Hematopoietic multipotent progenitor cell treated with erythropoietin and hydrocortisone succinate and interleukin-3 and kit ligand, for 15 days (in vitro differentiated cells): ENCODE results near the gene DLX6.

Source experiments
- DNase-seq: peaks from one replicate; pipeline ENCODE4 v3.0.0-alpha.2; 2015; ENCODE audit warnings: low spot score

DLX6 gene

GRCh38 chr7:97005183-97006054 lies at the start of gene DLX6:
Gene DLX6 (plus strand): TSS chr7:97005553. CDS start chr7:97005978, 425 bp downstream.
- DNase-seq, result no peak

- DNase-seq, result no peak
These were observed 46.2 kb upstream of the DLX6 start for GRCh38 chr7:96959135-96959534.

- DNase-seq, result no peak
These were observed 43.0 kb upstream of the DLX6 start for GRCh38 chr7:96962221-96962885.

- DNase-seq, result no peak
These were observed 36.4 kb upstream of the DLX6 start for GRCh38 chr7:96968981-96969380.

- DNase-seq, result no peak
These were observed 34.6 kb upstream of the DLX6 start for GRCh38 chr7:96970739-96971138.

- no peak for DNase-seq
These were observed 31.4 kb upstream of the DLX6 start for GRCh38 chr7:96973986-96974385.

- no peak for DNase-seq
These were observed 29.2 kb upstream of the DLX6 start for GRCh38 chr7:96976106-96976505.

GRCh38 chr7:96977445-96977844 lies 27.9 kb upstream of the DLX6 start:
- DNase-seq, result no peak

- no peak for DNase-seq
These were observed 25.6 kb upstream of the DLX6 start for GRCh38 chr7:96979551-96980276.

GRCh38 chr7:96982586-96982985 lies 22.8 kb upstream of the DLX6 start:
- DNase-seq, result no peak

GRCh38 chr7:96985992-96986391 lies 19.4 kb upstream of the DLX6 start:
- DNase-seq, result no peak

- no peak for DNase-seq
These were observed 18.5 kb upstream of the DLX6 start for GRCh38 chr7:96986901-96987300.

- DNase-seq, result no peak
These were observed 17.6 kb upstream of the DLX6 start for GRCh38 chr7:96987719-96988118.

- DNase-seq, result no peak
These were observed 16.0 kb upstream of the DLX6 start for GRCh38 chr7:96989241-96989858.

GRCh38 chr7:96989859-96990317 lies 15.5 kb upstream of the DLX6 start:
- DNase-seq, result no peak

- DNase-seq, result no peak
These were observed 13.7 kb upstream of the DLX6 start for GRCh38 chr7:96991546-96992191.

- no peak for DNase-seq
These were observed 13.0 kb upstream of the DLX6 start for GRCh38 chr7:96992192-96993005.

- DNase-seq, result no peak
These were observed 12.1 kb upstream of the DLX6 start for GRCh38 chr7:96993094-96993865.

- no peak for DNase-seq
These were observed 11.4 kb upstream of the DLX6 start for GRCh38 chr7:96993980-96994379.
